PC-3 (cell line): Measurements from ENCODE around the gene CANT1. TPM values are rescaled to one million over a fixed set of nuclear protein-coding genes. Genes with fewer than 3 reads are reported as not detected.

ENCODE experiments used
- ATAC-seq: fragments of 200-7000 bp; cut with Tn5 transposase; 2 replicates; pipeline ENCODE4 v1.9.1; 2020; ENCODE audit warnings: mild to moderate bottlenecking, moderate library complexity
- BruUV-seq: library from RNA; stranded (reverse); fragments of 400-500 nt; replicated peaks from 2 replicates; lab custom pipeline; 2021; lab: Mats Ljungman, UMichigan
- CTCF ChIA-PET: fragments of 300-600 bp; sonication (Branson Sonifier 250); formaldehyde crosslinking; loops from one replicate; lab custom pipeline; 2022; ENCODE audit warnings: antibody characterized with exemption; lab: Charles Lee
- POLR2A ChIA-PET: fragments of 300-600 bp; sonication (Branson Sonifier 250); formaldehyde crosslinking; loops from one replicate; lab custom pipeline; 2022; ENCODE audit warnings: antibody characterized with exemption; ENCODE audit not compliant: unreplicated experiment; lab: Charles Lee
- DNase-seq: peaks from one replicate; pipeline ENCODE4 v3.0.0-alpha.2; 2015
- H2AFZ ChIP-seq: fragments of 300-600 bp; sonication (generic); 2 replicates; pipeline ENCODE4 v1.6.0; 2016; ENCODE audit warnings: antibody characterized with exemption, low read length
- H3F3A ChIP-seq: fragments of 300-600 bp; sonication (generic); one replicate; pipeline ENCODE4 v1.6.0; 2017; ENCODE audit warnings: antibody characterized with exemption, low read length, control low read depth, mild to moderate bottlenecking; ENCODE audit not compliant: unreplicated experiment
- H3K27ac ChIP-seq: fragments of 300-600 bp; sonication (generic); 2 replicates; pipeline ENCODE4 v1.5.1; 2016; ENCODE audit warnings: mild to moderate bottlenecking, low read length
- H3K27me3 ChIP-seq: fragments of 300-600 bp; sonication (generic); 2 replicates; pipeline ENCODE4 v1.6.1; 2016; ENCODE audit warnings: low read length, mixed read lengths
- H3K36me3 ChIP-seq: fragments of 300-600 bp; sonication (generic); 2 replicates; pipeline ENCODE4 v1.6.1; 2016; ENCODE audit warnings: low read depth, mixed run types, low read length, mixed read lengths
- H3K4me1 ChIP-seq: fragments of 300-600 bp; sonication (generic); 2 replicates; pipeline ENCODE4 v1.5.1; 2016; ENCODE audit warnings: low read length; ENCODE audit not compliant: insufficient read depth
- H3K4me2 ChIP-seq: fragments of 300-600 bp; sonication (generic); 2 replicates; pipeline ENCODE4 v1.6.0; 2016; ENCODE audit warnings: low read length
- H3K4me3 ChIP-seq: fragments of 300-600 bp; sonication (generic); 2 replicates; pipeline ENCODE4 v1.5.1; 2016; ENCODE audit warnings: mild to moderate bottlenecking, low read length, mixed read lengths
- H3K79me2 ChIP-seq: fragments of 300-600 bp; sonication (generic); 2 replicates; pipeline ENCODE4 v1.6.1; 2017; ENCODE audit warnings: low read length, mixed read lengths
- H3K9ac ChIP-seq: fragments of 300-600 bp; sonication (generic); 2 replicates; pipeline ENCODE4 v1.6.0; 2016; ENCODE audit warnings: mild to moderate bottlenecking, low read length
- H3K9me2 ChIP-seq: fragments of 300-600 bp; sonication (generic); replicated peaks from 2 replicates; pipeline ENCODE4 v1.6.1; 2016; ENCODE audit warnings: mixed run types, low read length, mixed read lengths
- H3K9me3 ChIP-seq: fragments of 300-600 bp; sonication (generic); 2 replicates; pipeline ENCODE4 v1.6.1; 2016; ENCODE audit warnings: low read length, mixed read lengths
- H4K20me1 ChIP-seq: fragments of 300-600 bp; sonication (generic); 2 replicates; pipeline ENCODE4 v1.6.1; 2016; ENCODE audit warnings: low read length, mixed read lengths
- EZH2 ChIP-seq: fragments of 300-600 bp; sonication (generic); IDR thresholded peaks from one replicate; pipeline ENCODE4 v1.6.1; 2017; ENCODE audit warnings: antibody characterized with exemption, mild to moderate bottlenecking, low read length; ENCODE audit not compliant: unreplicated experiment
- EZH2phosphoT487 ChIP-seq: fragments of 300-600 bp; sonication (generic); IDR thresholded peaks from 2 replicates; pipeline ENCODE4 v1.6.1; 2018; ENCODE audit warnings: mild to moderate bottlenecking, antibody characterized with exemption, low read length, borderline replicate concordance
- intact Hi-C: fragments of 100-400 bp; cut with micrococcal nuclease; formaldehyde crosslinking; loops from 2 replicates; pipeline ENCODE4 v1.9.0; 2023
- total RNA-seq: library from RNA; depleted of rRNA; stranded (reverse); fragments of >200 nt; gene quantifications from 2 replicates; pipeline ENCODE4 v1.2.3, GENCODE V29; 2014
- TF ChIP-seq, protein P1 (sequence below): fragments of 300-600 bp; sonication (generic); conservative IDR thresholded peaks from 2 replicates; pipeline ENCODE4 v1.5.1; 2017; ENCODE audit warnings: antibody characterized with exemption, low read depth, mild to moderate bottlenecking, low read length

The CANT1 gene
- total RNA-seq, 1 experiment from 2014 or later, result 191 TPM

DNA sequence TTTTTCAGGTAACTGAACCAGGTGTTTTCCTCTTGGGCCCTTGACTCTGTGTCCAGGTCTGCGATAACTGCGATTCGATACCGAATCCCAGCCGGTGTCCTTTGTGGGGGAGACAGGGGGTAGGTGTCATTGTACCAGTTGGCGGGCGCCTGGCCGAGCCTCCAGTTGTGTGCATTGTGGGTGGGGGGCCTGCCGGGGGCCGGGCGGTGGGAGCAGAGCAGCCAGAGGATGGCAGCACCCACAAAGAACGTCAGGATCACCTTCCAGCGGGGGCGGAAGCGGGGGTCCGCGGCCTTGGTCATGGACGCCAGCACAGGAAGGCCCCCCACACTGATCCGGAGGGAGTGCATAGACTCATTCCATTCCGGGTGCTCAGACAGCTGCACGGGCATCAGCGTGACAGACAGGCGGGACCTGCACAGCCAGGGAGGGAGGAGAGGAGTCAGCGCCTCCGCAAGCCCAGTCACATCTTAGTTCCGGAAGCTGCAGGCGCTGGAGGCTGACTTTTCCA is 12.3 kb downstream of the CANT1 start:
- Histone ChIP-seq H3K9me2 (no peaks in the 10 kb centered on the region), H3K79me2 (peaks cover 98% of the 10 kb centered on the region), H3K4me3 (peak overlapping the region; percentile 9; the same call in 1 of the 2 replicates), H4K20me1 (peaks cover 20% of the 10 kb centered on the region), H3K4me1 (peaks cover 48% of the 10 kb centered on the region), H3K27me3 (no peaks in the 10 kb centered on the region), H3K9me3 (no peaks in the 10 kb centered on the region), H3K4me2 (peak overlapping the region; percentile 65), H2AFZ (no peak overlapping the region), H3F3A (peaks cover 12% of the 10 kb centered on the region), H3K36me3 (peaks cover 64% of the 10 kb centered on the region), H3K9ac (0 out of 2 replicates have a peak overlapping the region, but pooled peaks have one; percentile 60), H3K27ac (peak overlapping the region; percentile 91)
- TF ChIP-seq, protein P1, sequence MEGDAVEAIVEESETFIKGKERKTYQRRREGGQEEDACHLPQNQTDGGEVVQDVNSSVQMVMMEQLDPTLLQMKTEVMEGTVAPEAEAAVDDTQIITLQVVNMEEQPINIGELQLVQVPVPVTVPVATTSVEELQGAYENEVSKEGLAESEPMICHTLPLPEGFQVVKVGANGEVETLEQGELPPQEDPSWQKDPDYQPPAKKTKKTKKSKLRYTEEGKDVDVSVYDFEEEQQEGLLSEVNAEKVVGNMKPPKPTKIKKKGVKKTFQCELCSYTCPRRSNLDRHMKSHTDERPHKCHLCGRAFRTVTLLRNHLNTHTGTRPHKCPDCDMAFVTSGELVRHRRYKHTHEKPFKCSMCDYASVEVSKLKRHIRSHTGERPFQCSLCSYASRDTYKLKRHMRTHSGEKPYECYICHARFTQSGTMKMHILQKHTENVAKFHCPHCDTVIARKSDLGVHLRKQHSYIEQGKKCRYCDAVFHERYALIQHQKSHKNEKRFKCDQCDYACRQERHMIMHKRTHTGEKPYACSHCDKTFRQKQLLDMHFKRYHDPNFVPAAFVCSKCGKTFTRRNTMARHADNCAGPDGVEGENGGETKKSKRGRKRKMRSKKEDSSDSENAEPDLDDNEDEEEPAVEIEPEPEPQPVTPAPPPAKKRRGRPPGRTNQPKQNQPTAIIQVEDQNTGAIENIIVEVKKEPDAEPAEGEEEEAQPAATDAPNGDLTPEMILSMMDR, result no peak
- TF ChIP-seq EZH2phosphoT487, result no peak
- TF ChIP-seq EZH2, result no peak
- intact Hi-C loops, result no loop called here
- no TSS peak for BruUV-seq
- DNase-seq, result peak; percentile 27
- ATAC-seq, result 0 out of 2 replicates have a peak, but pooled peaks have one; percentile 1
- ChIA-PET POLR2A (interaction anchor here (1.2 to 1.4 kb wide), 2 partner anchors 8 to 9 kb away, joined by 3 to 4 read pairs; no protein-coding TSS in a partner anchor), CTCF (interaction anchor here (1.5 to 1.8 kb wide), 2 partner anchors 8 to 45 kb away, joined by 7 to 9 read pairs; no protein-coding TSS in a partner anchor)

DNA sequence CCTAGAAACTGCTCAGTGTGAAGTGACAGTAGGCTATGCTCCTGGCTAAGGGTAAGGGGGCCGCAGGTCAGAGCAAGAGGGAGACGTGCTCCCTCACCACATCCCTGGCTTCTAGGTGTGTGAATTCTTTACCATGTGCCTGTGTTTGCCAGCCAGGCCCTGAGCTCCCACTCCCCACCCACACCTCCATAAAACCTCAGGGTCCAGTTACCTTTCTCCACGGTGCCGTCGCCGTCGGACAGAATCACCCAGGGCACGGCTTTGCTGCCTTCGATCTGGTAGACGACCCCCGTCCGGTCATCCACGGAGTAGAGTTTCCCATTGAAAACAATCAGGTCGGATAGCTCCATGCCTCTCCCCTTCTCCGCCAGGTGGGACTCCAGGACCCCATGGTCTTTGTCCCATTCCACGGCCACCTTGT is 12.8 kb downstream of the CANT1 start:
- no TSS peak for BruUV-seq
- Histone ChIP-seq H4K20me1 (peaks cover 17% of the 10 kb centered on the region), H3K9me3 (no peaks in the 10 kb centered on the region), H3K27ac (peak overlapping the region; percentile 91), H3K27me3 (no peaks in the 10 kb centered on the region), H3K79me2 (peaks cover 97% of the 10 kb centered on the region), H3K4me2 (peak overlapping the region; percentile 65), H3K4me1 (peaks cover 48% of the 10 kb centered on the region), H2AFZ (no peak overlapping the region), H3K36me3 (peaks cover 63% of the 10 kb centered on the region), H3K9ac (peak overlapping the region; percentile 60), H3F3A (peaks cover 12% of the 10 kb centered on the region), H3K9me2 (no peaks in the 10 kb centered on the region), H3K4me3 (peak overlapping the region; percentile 9; the same call in 1 of the 2 replicates)
- ChIA-PET CTCF (interaction anchor here (0.6 to 1.8 kb wide), 5 partner anchors 9 to 131 kb away, joined by 3 to 9 read pairs (median 5); no protein-coding TSS in a partner anchor), POLR2A (interaction anchor here (0.8 to 1.4 kb wide), 4 partner anchors 8 to 30 kb away, joined by 3 to 25 read pairs (median 4); partner anchors contain the start of gene CANT1)
- intact Hi-C loops, result no loop called here
- DNase-seq, result no peak
- no peak for ATAC-seq
- no peak for TF ChIP-seq EZH2phosphoT487
- TF ChIP-seq, protein P1, result no peak
- TF ChIP-seq EZH2, result no peak
